Measurements from ENCODE around the gene PRXL2C. TPM values are rescaled to one million over a fixed set of nuclear protein-coding genes. Genes with fewer than 3 reads are reported as not detected.
A peak's percentile ranks its signal among the peaks of the same experiment; 100 is the strongest.

The PRXL2C gene
- total and polyA plus RNA-seq, 2 of the 8 experiments (the other 6 are each of a cell fraction or from before 2014, with no cell fraction given) = 2.8 to 7.3 TPM

- TF ChIP-seq RAD21 (IDR thresholded peaks at IDR 0.05 in 1 of 2, conservative IDR thresholded peaks at IDR 0.05 in 1 of 2; ENCODE audit: low read depth in 2 of 2, low read length in 2 of 2) (0 out of 4 replicates have a peak, but pooled peaks of 1 of the 2 experiments have one; percentile 3), KDM4A (IDR thresholded peaks at IDR 0.05; ENCODE audit: low read depth, low read length, severe bottlenecking) (peak; percentile 89), KDM5A (IDR thresholded peaks at IDR 0.05; ENCODE audit: low read length) (no peak), SP1 (IDR thresholded peaks at IDR 0.05; ENCODE audit: low read depth, low read length) (peak; percentile 69), CREB1 (IDR thresholded peaks at IDR 0.05) (peak; percentile 98), SIN3A (conservative IDR thresholded peaks at IDR 0.05 in 1 of 2, IDR thresholded peaks at IDR 0.05 in 1 of 2; ENCODE audit: low read depth in 1 of 2, low read length in 2 of 2) (peak in 1 of 2 experiments; percentile 30; a peak in 1 of 4 replicates), GABPA (IDR thresholded peaks at IDR 0.05; ENCODE audit: borderline replicate concordance, insufficient read depth, low read length) (no peak)
These were observed 35.5 kb downstream of the PRXL2C start, which contains the start of gene CDC14B (continued) for GRCh38 chr9:96619491-96620180.
